ENCODE measurements around the gene HDAC1.

Gene HDAC1

GRCh38 chr1:32330558-32331151 lies 38.8 kb downstream of the HDAC1 start:
- ATAC-seq = no peak

DNA sequence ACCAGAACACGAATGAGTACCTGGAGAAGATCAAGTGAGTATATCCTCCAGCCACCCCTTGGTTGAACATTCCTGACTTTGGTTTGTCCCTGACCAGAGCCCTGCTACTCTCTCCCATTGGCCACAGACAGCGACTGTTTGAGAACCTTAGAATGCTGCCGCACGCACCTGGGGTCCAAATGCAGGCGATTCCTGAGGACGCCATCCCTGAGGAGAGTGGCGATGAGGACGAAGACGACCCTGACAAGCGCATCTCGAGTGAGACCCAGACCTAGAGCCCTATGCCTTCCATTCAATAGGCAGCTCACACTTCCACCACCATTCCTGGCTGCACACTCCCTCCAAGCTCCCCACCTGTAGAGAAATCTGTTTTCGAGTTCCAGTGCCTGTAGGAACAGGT lies 39.7 kb downstream of the HDAC1 start:
- no peak for ATAC-seq

DNA sequence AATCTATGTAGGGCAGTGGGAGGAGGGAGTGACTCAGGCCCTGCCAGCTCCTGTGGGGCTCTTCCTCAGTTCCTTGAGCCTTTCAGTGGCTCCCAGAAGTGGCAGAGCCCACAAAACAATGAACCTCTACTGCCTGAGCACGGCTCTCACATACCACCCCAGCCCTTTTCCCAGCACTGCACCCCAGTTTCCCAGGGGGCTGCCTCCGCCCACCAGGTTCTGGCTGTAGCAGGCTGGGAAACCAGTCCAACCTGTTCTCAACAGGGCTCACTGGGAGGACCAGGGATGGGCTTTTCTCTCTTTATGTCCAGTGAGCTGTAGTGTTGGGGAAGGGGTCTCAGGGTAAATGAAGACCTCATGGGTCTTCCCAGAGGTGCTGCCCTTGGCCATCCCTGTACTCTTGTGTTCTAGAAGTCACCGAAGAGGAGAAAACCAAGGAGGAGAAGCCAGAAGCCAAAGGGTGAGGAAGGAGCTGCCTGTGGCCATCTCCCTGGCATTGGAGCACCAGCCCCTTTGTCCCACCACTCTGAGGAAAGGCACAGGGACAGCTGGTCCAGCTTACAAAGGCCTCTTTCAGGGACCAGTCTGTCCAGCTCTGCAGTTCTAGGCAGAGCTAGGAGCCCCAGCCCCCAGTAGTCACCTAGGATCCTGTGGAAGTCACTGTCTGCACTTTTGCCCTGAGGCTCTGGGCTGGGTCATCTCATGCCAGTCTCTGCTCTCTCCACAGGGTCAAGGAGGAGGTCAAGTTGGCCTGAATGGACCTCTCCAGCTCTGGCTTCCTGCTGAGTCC lies 40.6 kb downstream of the HDAC1 start:
- no peak for ATAC-seq

- ATAC-seq = no peak
These were observed 41.5 kb downstream of the HDAC1 start for GRCh38 chr1:32333251-32333963.

- ATAC-seq = no peak
These were observed 42.5 kb downstream of the HDAC1 start for GRCh38 chr1:32334274-32334861.

- peak; percentile 32 to 41 for ATAC-seq
These were observed 43.1 kb downstream of the HDAC1 start for GRCh38 chr1:32334864-32335534.

DNA sequence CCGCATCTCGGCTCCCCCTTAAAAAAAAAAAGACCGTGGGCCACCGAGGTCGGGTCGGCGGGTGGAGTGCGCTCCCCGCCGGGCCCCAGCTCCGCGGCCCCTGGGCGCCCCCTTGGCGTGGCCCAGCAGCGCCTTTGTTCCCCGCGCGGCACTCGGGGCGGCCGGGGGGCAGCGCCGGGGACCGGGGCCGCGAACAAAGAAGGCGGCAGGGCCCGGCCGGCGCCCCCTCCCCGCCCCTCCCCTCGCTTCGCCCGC lies 43.6 kb downstream of the HDAC1 start:
- peak; percentile 4 to 5 for ATAC-seq

GRCh38 chr1:32335790-32336590 lies 44.1 kb downstream of the HDAC1 start, which contains the start of gene MARCKSL1:
Gene MARCKSL1, minus strand, starts transcription at chr1:32336233. Its CDS starts 200 bp downstream, at chr1:32336033.
- ATAC-seq = peak; percentile 55 to 57

DNA sequence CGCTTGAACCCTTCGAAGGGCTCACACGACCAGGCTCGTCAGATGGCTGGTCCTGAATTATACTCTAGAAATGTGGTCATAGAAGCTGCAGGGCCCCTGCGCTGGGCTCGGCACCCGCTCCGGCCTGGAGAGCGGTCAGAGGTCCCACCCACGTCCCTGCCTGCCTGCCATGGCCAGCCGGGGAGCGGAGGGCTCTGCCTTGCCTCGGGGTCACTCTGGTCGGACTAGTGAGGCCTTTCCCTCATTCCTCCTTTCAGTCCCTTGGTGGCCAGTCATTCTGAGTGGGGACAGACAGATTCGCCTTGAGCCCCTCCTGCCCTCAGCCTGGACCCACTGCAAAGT lies 44.7 kb downstream of the HDAC1 start:
- no peak for ATAC-seq

- peak; percentile 19 to 31 for ATAC-seq
These were observed 45.2 kb downstream of the HDAC1 start for GRCh38 chr1:32336963-32337675.

- no peak for ATAC-seq
These were observed 46.2 kb downstream of the HDAC1 start for GRCh38 chr1:32337855-32338636.

- no peak for ATAC-seq
These were observed 46.8 kb downstream of the HDAC1 start for GRCh38 chr1:32338637-32339145.

DNA sequence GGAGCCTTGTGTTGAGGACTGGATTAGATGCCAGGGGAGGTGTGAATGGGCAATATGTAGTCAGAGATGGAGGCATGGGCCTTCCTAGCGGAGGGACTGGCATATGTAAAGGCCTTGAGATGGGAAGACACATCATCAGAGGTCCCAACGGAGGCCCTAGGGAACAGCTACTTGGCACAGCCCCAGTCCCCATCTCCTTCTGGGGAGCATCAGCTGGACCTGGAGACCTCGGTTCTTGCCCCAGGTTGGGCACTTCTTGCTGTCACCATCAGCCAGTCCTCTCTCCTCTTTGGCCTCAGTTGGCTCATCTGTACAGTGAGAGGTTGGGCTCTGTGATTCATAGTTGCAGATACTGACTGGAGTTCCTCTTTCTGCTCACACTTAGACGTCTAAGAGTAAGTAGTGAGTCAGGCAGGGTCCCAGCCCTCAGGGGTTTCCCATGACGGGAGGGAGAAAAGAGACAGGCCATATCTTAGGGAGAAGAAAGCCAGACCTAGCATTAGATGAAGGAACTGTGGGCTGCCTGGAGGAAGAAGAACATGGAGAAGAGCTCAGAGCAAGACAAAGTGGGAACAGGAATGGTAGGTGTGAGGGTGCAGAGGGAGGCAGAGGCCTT lies 47.6 kb downstream of the HDAC1 start:
- ATAC-seq = peak; percentile 78 to 82

GRCh38 chr1:32341186-32341757 lies 49.4 kb downstream of the HDAC1 start:
- no peak for ATAC-seq

DNA sequence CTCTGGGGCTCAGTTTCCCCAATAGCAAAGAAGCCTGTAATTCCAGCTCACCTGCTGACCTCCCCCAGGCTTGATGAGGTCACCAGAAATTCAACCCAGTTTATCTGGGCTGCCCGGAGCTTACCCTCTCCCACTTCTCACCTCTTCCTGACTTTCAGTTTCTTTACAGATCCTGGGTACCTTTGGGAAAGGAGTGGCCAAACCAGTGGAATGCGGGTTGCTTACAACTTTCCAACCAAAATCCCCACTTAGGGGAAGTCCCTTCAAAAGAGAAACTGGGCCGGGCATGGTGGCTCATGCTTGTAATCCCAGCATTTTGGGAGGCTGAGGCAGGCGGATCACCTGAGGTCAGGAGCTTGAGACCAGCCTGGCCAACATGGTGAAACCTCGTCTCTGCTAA lies 50.1 kb downstream of the HDAC1 start:
- ATAC-seq = no peak

DNA sequence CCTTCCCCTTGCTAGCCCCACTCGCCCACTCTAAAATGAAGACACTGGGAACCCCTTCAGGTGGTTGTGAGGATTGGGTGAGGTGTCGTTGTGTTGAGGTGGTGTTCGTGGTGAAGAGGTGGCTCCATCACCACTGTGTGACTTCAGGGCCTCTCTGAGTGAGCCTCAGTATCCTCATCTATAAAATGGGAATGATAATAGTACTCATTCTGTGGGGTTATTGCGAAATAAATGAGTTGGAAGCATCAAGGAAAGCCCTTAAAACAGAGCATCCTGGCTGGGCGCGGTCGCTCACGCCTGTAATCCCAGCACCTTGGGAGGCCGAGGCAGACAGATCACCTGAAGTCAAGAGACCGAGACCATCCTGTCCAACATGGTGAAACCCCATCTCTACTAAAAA lies 50.8 kb downstream of the HDAC1 start:
- no peak for ATAC-seq

DNA sequence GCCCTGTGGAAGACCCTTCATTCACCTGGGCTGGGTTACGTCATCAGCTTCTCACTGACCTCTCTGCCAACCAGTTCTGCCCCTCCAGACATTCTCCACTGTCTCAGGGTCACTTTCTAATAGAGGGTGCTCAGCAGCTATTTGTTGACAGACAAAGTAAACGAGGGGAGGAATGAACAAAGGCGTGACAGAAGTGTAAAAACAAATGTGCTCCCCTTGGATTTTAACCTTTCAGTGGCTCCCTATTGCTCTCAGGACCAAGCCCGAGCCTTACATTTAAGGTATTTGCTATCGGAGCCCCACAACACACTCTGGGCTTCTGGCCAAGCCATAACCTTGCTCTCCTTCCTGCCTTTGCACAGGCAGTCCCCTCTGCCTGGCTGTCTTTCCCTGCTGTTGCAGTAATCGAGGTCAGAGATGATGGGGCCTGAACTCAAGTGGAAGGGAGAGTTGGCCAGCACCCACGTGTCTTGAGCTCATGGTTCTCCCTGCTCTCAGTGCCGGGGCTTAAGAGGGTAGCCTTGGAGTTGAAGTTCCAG lies 53.5 kb downstream of the HDAC1 start:
- no peak for ATAC-seq

DNA sequence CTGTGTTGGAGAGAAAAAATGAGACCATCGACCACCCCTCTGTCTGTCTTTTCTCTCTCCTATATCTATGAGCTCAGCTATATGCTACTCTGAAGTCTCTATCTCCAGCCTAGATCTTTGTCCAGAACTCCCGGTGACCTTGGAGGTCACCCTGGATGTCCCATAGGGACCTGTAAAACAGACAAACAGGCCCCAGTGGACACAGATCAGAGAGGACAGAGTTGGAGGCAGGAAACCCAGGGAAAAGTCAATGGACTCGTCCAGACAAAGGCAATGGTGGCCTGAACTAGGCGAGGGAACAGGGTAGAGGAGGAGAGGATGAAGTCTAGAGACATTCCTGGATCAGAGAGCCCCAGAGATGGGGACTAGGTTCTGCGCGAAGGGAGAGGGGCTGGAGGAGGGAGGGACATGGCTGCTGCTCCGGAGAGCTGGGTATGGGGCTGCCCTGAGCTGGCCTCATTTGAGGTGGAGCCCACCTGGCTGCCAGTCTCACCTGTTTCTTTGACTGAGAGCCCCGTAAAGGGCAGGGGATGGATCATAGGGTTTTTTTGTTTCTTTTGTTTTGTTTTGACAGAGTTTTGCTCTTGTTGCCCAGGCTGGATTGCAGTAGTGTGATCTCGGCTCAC lies 54.8 kb downstream of the HDAC1 start:
- ATAC-seq = no peak

GRCh38 chr1:32349211-32349708 lies 57.4 kb downstream of the HDAC1 start:
- ATAC-seq = no peak

All from activated CD4-positive, CD25-positive, alpha-beta regulatory T cell treated with anti-CD3 and anti-CD28 coated beads, Interleukin-2, amount 50 U/mL, for 24 hours (primary cell).